Progenitor cell of endocrine pancreas (in vitro differentiated cells): ENCODE measurements around the gene AK8. TPM values are rescaled to one million over a fixed set of nuclear protein-coding genes. Genes with fewer than 3 reads are reported as not detected.
A peak's percentile ranks its signal among the peaks of the same experiment; 100 is the strongest.

Experiments
- DNase-seq: peaks from one replicate; pipeline ENCODE4 v3.0.0; 2021; ENCODE audit warnings: low spot score; ENCODE audit not compliant: unreplicated experiment
- H3K27ac Mint-ChIP-seq: 2 replicates; pipeline ENCODE4 v1.8.0; 2021; ENCODE audit warnings: mild to moderate bottlenecking, moderate library complexity, mixed read lengths
- H3K27me3 Mint-ChIP-seq: 2 replicates; pipeline ENCODE4 v1.8.0; 2021; ENCODE audit warnings: mixed read lengths
- H3K36me3 Mint-ChIP-seq: 2 replicates; pipeline ENCODE4 v1.8.0; 2022; ENCODE audit warnings: mixed read lengths; ENCODE audit not compliant: insufficient read depth
- H3K4me1 Mint-ChIP-seq: 2 replicates; pipeline ENCODE4 v1.8.0; 2021; ENCODE audit warnings: low read depth, mixed read lengths
- H3K4me3 Mint-ChIP-seq: 2 replicates; pipeline ENCODE4 v1.8.0; 2021; ENCODE audit warnings: low read depth, mild to moderate bottlenecking, moderate library complexity, mixed read lengths
- H3K9me3 Mint-ChIP-seq: 2 replicates; pipeline ENCODE4 v1.8.0; 2021; ENCODE audit warnings: low read depth, mixed read lengths
- long read RNA-seq: library from polyadenylated mRNA; unstranded; transcript quantifications from one replicate; pipeline ENCODE4 v2.0.0, GENCODE V29; 2020
- total RNA-seq: library from RNA; stranded (reverse); gene quantifications from 2 replicates; pipeline ENCODE4 v1.2.1, GENCODE V29; 2021
- TF ChIP-seq, protein P1 (sequence below): fragments of 200-600 bp; sonication (generic); IDR thresholded peaks from one replicate; pipeline ENCODE4 v1.5.0; 2021; ENCODE audit warnings: antibody characterized with exemption, mild to moderate bottlenecking; ENCODE audit not compliant: unreplicated experiment

AK8 gene
- 1.1 and 1.9 TPM in 2 replicates for total RNA-seq
- long read RNA-seq, partial matches to known transcripts = 0 of 5 reads
- long read RNA-seq, other reads (novel, unspliced or antisense) = 5 of 5 reads

DNA sequence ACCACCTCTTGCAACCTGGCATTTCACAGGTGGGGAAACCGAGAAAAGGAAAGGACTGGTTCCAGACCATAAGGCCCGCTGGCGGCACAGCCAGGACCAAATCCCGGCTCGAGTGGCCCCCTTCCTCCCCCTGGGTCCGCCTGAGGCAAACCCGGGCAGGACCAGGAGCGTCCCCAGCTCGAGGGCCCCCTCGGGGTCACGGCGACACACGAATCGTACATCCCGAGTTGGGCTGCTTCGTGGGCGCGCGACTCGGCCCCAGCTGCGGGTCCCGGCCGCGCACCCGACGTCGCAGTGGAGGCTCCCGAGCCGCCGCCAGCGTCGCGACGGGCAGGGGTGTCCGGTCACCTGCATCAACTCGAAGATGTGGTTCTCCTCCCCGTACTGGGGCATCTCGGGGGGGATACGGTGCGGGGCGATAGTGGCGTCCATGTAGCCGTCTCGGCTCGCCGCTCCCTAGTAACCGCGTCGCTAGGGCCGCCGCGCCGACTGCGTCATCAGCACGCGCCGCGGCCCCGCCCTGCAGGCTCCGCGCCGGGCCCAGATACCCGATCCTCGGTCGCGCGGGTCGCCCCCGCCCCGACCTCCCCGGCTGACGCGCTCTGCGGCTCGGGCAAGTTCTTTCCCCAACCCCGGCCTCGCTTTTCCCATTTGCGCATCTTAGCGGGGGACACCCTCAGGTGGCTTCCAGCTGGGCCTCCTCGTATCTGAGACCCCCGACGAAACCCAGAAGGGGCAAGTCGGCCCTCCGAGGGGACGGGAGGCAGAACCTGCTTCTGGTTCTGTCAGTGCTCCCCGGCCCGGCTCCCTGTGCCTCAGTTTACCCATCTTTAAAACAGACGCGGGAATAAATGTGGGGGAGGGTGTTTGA is at the start of gene AK8:
AK8 (minus strand) TSS at position 461 of the 871 bp plus-strand sequence; CDS start at position 432, 29 bp downstream.
- no peaks in the 10 kb centered on the region for H3K36me3 Mint-ChIP-seq
- TF ChIP-seq, protein P1, sequence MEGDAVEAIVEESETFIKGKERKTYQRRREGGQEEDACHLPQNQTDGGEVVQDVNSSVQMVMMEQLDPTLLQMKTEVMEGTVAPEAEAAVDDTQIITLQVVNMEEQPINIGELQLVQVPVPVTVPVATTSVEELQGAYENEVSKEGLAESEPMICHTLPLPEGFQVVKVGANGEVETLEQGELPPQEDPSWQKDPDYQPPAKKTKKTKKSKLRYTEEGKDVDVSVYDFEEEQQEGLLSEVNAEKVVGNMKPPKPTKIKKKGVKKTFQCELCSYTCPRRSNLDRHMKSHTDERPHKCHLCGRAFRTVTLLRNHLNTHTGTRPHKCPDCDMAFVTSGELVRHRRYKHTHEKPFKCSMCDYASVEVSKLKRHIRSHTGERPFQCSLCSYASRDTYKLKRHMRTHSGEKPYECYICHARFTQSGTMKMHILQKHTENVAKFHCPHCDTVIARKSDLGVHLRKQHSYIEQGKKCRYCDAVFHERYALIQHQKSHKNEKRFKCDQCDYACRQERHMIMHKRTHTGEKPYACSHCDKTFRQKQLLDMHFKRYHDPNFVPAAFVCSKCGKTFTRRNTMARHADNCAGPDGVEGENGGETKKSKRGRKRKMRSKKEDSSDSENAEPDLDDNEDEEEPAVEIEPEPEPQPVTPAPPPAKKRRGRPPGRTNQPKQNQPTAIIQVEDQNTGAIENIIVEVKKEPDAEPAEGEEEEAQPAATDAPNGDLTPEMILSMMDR = no peak
- H3K4me3 Mint-ChIP-seq = peak within 1 kb of the TSS; percentile 81
- H3K4me1 Mint-ChIP-seq = no peaks in the 10 kb centered on the region
- no peaks in the 10 kb centered on the region for H3K9me3 Mint-ChIP-seq
- H3K27me3 Mint-ChIP-seq = peaks cover 4% of the 10 kb centered on the region
- DNase-seq = peak; percentile 71
- H3K27ac Mint-ChIP-seq = peak within 1 kb of the TSS; percentile 83

DNA sequence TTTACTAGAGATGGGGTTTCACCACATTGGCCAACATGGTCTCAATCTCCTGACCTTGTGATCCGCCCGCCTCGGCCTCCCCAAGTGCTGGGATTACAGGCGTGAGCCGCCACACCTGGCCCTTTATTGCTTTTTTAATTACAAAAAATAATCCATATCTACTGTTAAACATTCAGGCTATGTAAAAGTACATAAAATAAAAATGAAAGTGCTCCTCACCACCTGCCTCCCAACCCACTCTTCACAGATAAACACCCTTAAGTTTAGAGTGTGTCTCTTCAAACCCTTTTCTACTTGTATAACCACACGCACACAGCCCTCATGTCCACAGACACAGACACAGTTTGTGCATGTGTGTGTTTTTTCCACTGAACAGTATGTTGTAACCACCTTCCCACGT is 49.6 kb upstream of the AK8 start:
- Mint-ChIP-seq H3K9me3 (no peaks in the 10 kb centered on the region), H3K27ac (no peak overlapping the region), H3K27me3 (no peaks in the 10 kb centered on the region), H3K4me1 (no peaks in the 10 kb centered on the region), H3K4me3 (no peak overlapping the region), H3K36me3 (peaks cover 10% of the 10 kb centered on the region)
- no peak for DNase-seq
- TF ChIP-seq, protein P1 = no peak

DNA sequence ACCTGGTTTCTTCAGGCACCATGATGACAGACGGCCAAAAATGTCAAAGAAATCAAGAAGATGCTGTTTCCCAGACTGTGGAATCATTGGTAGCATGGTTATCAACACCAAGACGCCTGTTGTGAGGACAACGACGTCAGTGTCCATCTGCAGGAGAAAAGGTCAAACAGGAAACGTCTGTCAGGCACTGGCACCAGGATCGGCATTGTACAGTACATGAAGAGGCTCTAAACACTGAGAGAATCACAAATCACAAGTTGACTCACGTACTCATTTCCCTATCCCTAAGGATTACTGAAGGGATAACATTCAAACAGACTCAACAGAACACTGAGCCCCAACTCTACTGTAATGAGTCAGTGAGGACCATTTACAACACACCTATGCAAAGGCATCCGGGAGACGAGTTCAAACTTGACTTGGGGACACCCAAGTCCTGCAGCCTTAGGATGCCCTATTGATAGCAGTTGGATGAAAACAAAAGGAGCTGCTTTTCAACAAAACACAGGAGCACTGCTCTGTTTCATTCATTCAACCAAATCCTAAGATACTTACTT is 45.3 kb upstream of the AK8 start:
- Mint-ChIP-seq H3K4me3 (no peak overlapping the region), H3K36me3 (peaks cover 26% of the 10 kb centered on the region)
- TF ChIP-seq, protein P1 = no peak

DNA sequence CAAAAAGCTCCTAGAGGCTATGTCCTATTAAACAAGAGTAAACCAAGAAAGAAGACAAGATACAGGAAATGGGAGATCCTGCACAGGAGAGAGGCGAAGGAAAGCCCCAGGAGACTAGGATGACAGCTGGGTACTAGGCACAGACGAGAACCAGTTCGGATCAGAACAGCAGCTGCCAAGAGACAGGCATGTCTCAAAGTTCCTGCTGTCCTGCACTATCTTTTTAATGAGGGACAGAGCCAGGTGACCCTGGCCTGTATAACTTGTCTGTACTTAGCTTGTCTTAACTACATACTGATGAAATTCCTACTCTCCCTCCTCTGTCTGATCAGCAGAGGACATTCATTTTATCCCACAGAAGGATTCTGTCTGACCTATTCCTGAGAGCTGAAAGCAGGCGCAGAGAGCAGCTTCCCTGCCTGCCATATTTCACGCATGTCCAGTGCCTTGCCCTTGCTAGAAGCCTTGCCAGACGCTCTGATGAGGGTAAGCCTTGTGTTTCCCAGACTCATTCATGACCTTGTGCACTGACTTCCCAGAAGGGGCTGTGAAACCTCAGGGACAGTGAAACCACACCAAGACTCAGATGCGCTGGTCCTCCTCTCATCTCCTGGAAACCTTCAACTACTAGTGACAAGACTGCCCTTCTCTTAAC is 41.7 kb upstream of the AK8 start:
- H3K36me3 Mint-ChIP-seq = peaks cover 41% of the 10 kb centered on the region
- DNase-seq = no peak
- TF ChIP-seq, protein P1 = no peak
- H3K27me3 Mint-ChIP-seq = no peaks in the 10 kb centered on the region
- no peaks in the 10 kb centered on the region for H3K9me3 Mint-ChIP-seq
- H3K4me3 Mint-ChIP-seq = no peak overlapping the region
- H3K27ac Mint-ChIP-seq = no peak overlapping the region
- H3K4me1 Mint-ChIP-seq = no peaks in the 10 kb centered on the region

More for the DNA sequence above, 45.3 kb upstream of the AK8 start:
- H3K4me1 Mint-ChIP-seq = no peaks in the 10 kb centered on the region
- no peaks in the 10 kb centered on the region for H3K9me3 Mint-ChIP-seq
- no peaks in the 10 kb centered on the region for H3K27me3 Mint-ChIP-seq
- H3K27ac Mint-ChIP-seq = no peak overlapping the region
- DNase-seq = no peak

DNA sequence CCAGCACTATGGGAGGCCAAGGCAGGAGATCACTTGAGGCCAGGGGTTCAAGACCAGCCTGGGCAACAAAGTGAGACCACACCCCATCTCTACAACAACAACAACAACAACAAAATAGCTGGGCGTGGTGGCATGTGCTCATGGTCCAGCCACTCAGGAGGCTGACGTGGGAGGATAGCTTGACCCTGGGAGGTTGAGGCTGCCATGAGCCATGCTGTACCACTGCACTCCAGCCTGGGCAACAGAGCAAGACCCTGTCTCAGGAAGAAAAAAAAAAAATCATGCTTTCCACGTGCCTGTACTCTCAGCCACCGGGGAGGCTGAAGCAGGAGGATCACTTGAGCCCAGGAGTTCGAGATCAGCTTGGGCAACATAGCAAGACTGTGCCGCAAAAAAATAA is 36.8 kb upstream of the AK8 start:
- no peaks in the 10 kb centered on the region for H3K9me3 Mint-ChIP-seq

More for the DNA sequence above, 36.8 kb upstream of the AK8 start:
- Mint-ChIP-seq H3K27me3 (no peaks in the 10 kb centered on the region), H3K4me3 (no peak overlapping the region), H3K4me1 (no peaks in the 10 kb centered on the region), H3K36me3 (peaks cover 34% of the 10 kb centered on the region), H3K27ac (no peak overlapping the region)
- DNase-seq = no peak
- TF ChIP-seq, protein P1 = no peak
